Vagina (tissue), 2 donors: ENCODE measurements around the gene ATOH7. TPM values are rescaled to one million over a fixed set of nuclear protein-coding genes. Genes with fewer than 3 reads are reported as not detected.
"Not testable (repeated sequence)": the region's sequence is repeated elsewhere in the genome, so short reads cannot be mapped to it uniquely, and the experiment has no call there.

Experiments used
- DNase-seq, 2 donors: peaks; one replicate each; pipeline ENCODE4 v3.0.0-alpha.2; 2017; ENCODE audit errors: extremely low spot score in 2 of 2
- H3K27ac ChIP-seq: fragments of 200-600 bp; sonication (generic); one replicate; pipeline ENCODE4 v1.5.1; 2019
- H3K27me3 ChIP-seq: fragments of 200-600 bp; sonication (generic); one replicate; pipeline ENCODE4 v1.5.1; 2019
- H3K36me3 ChIP-seq, 2 donors: fragments of 200-600 bp; sonication (generic); one replicate each; pipeline ENCODE4 v1.5.1; 2017 to 2019
- H3K4me1 ChIP-seq: fragments of 200-600 bp; sonication (generic); one replicate; pipeline ENCODE4 v1.5.1; 2019
- H3K4me3 ChIP-seq, 2 donors: fragments of 200-600 bp; sonication (generic); 1 replicate in 1 of 2; 2 replicates in 1 of 2; pipeline ENCODE4 v1.5.1; 2016 to 2019
- H3K9me3 ChIP-seq: fragments of 200-600 bp; sonication (generic); one replicate; pipeline ENCODE4 v1.5.1; 2019
- POLR2A ChIP-seq, 2 donors: fragments of 450-650 bp; IDR thresholded peaks; one replicate each; pipeline ENCODE4 v1.6.1; 2017; ENCODE audit warnings: antibody characterized with exemption in 2 of 2, mild to moderate bottlenecking in 2 of 2, moderate library complexity in 2 of 2
- POLR2AphosphoS5 ChIP-seq, 2 donors: sonication (generic); formaldehyde crosslinking; IDR thresholded peaks; one replicate each; pipeline ENCODE4 v1.9.0; 2017; ENCODE audit warnings: antibody characterized with exemption in 2 of 2, mild to moderate bottlenecking in 2 of 2, low read depth in 1 of 2; ENCODE audit not compliant: insufficient read depth in 1 of 2
- intact Hi-C: fragments of 100-400 bp; cut with DNase I; formaldehyde crosslinking; loops from one replicate; pipeline ENCODE4 v1.15.1; 2023
- total RNA-seq: library from RNA; depleted of rRNA; stranded (reverse); fragments of >200 nt; gene quantifications from one replicate; pipeline ENCODE4 v1.2.3, GENCODE V29; 2016
- TF ChIP-seq, protein P1 (sequence below), 3 experiments: fragments of 450-650 bp in 2 of 3; fragments of 200-600 bp in 1 of 3; sonication (generic) in 1 of 3; IDR thresholded peaks; one replicate each; pipeline ENCODE4 v1.5.1; 2017 to 2019; ENCODE audit warnings: antibody characterized with exemption in 3 of 3, mild to moderate bottlenecking in 2 of 3, moderate library complexity in 2 of 3

ATOH7 gene
- total RNA-seq, 1 donor from 2014 or later, result not detected

DNA sequence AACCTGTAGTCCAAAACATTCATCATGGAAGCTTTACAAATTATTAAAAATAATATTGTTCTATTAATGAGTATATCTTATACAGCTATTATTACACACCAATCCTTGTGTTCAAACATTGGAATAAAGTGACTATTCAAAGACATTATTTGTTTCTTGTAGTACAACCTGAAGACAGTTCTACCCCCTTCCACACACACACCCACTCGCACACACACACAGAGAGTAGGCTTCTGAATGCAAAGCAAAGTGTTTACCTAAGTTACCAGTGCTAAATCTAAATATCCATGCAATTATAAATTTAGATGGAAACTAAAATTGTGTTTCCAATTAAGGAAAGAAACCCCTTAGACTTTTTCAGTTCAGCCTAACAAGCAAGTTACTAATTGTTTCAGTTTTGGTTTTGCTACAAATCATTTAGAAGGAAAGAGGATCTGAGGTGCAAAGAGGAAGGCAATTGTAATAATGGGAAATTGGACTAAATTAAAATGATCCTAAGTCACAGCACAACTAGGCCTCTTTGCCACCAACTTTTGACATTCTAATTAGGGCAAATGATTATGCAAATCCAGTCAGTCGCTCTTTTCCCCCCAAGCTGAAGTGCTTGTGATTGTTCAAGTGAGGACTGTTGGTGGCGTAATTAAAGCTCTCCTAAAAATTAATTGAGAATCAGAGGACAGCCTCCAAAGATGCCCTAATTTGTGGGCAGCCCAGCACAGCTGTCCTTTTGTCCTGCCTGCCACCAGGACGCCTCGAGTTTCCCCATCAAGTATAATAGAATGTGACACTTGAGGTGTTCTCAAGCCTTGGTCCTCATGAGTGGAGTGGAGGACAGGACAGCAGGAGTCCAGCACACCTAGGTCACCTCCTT is 19.9 kb upstream of the ATOH7 start:
- intact Hi-C loops, result no loop called here
- Histone ChIP-seq H3K36me3 (no peaks in the 10 kb centered on the region), H3K4me1 (no peaks in the 10 kb centered on the region), H3K27ac (no peak overlapping the region), H3K9me3 (no peaks in the 10 kb centered on the region), H3K27me3 (no peaks in the 10 kb centered on the region), H3K4me3 (no peak overlapping the region)
- DNase-seq, result no peak
- TF ChIP-seq POLR2A (IDR thresholded peaks at IDR 0.05) (no peak), POLR2AphosphoS5 (IDR thresholded peaks at IDR 0.05; ENCODE audit: insufficient read depth in 1 of 2, low read depth in 1 of 2) (no peak)
- TF ChIP-seq, protein P1, sequence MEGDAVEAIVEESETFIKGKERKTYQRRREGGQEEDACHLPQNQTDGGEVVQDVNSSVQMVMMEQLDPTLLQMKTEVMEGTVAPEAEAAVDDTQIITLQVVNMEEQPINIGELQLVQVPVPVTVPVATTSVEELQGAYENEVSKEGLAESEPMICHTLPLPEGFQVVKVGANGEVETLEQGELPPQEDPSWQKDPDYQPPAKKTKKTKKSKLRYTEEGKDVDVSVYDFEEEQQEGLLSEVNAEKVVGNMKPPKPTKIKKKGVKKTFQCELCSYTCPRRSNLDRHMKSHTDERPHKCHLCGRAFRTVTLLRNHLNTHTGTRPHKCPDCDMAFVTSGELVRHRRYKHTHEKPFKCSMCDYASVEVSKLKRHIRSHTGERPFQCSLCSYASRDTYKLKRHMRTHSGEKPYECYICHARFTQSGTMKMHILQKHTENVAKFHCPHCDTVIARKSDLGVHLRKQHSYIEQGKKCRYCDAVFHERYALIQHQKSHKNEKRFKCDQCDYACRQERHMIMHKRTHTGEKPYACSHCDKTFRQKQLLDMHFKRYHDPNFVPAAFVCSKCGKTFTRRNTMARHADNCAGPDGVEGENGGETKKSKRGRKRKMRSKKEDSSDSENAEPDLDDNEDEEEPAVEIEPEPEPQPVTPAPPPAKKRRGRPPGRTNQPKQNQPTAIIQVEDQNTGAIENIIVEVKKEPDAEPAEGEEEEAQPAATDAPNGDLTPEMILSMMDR (IDR thresholded peaks at IDR 0.05), result no peak

DNA sequence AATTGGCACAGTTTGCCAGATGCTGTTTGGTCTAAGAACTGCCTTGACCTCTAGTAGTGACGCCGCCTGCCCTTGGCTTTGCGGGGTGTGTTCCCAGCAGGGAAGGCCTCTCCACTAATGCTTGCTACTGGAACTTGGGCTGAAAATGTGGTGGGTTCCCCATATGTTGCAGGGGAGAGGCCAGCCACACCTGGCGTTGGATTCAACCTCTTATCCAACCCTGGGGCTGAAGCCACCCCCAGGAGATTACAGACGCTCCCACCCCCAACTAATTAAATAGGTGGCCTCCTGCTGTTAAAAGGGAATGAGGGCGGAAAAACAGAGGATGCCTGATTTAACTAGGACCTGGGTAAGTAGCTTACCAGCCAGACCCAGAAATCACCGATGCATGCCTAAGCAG is 19.2 kb upstream of the ATOH7 start:
- H3K4me1 ChIP-seq, result no peaks in the 10 kb centered on the region
- intact Hi-C loops, result no loop called here
- no peak overlapping the region for H3K27ac ChIP-seq
- no peak for TF ChIP-seq POLR2A (IDR thresholded peaks at IDR 0.05)
- TF ChIP-seq POLR2AphosphoS5 (IDR thresholded peaks at IDR 0.05; ENCODE audit: insufficient read depth in 1 of 2, low read depth in 1 of 2), result no peak
- TF ChIP-seq, protein P1 (IDR thresholded peaks at IDR 0.05), result no peak
- no peak overlapping the region for H3K4me3 ChIP-seq
- no peaks in the 10 kb centered on the region for H3K27me3 ChIP-seq
- H3K9me3 ChIP-seq, result no peaks in the 10 kb centered on the region
- no peaks in the 10 kb centered on the region for H3K36me3 ChIP-seq
- DNase-seq, result no peak

DNA sequence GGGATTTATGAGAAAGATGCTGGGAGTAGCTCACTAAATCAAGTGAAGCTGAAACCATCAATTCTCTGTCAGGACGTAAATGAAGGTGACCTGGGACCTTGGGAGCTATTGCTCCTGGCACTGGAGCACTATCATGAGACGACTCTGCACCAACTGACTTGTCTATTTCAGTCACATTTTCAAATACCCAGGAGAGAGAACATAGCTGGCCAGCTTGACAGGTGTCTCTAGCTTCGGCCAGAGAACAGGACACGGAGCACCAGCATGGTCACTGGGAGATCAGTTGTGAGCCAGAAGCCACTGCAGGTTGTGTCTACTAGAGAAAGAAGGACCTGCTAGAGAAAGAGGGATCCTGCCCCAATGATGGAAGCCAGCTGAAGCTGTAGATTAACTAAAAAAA is 17.4 kb upstream of the ATOH7 start:
- H3K9me3 ChIP-seq, result no peaks in the 10 kb centered on the region
- H3K4me1 ChIP-seq, result no peaks in the 10 kb centered on the region
- H3K27ac ChIP-seq, result no peak overlapping the region
- no peak for DNase-seq
- no peaks in the 10 kb centered on the region for H3K27me3 ChIP-seq
- H3K36me3 ChIP-seq, result no peaks in the 10 kb centered on the region
- TF ChIP-seq POLR2AphosphoS5 (IDR thresholded peaks at IDR 0.05; ENCODE audit: insufficient read depth in 1 of 2, low read depth in 1 of 2) (no peak), POLR2A (IDR thresholded peaks at IDR 0.05) (no peak)
- TF ChIP-seq, protein P1 (IDR thresholded peaks at IDR 0.05), result no peak
- H3K4me3 ChIP-seq, result no peak overlapping the region
- intact Hi-C loops, result no loop called here

DNA sequence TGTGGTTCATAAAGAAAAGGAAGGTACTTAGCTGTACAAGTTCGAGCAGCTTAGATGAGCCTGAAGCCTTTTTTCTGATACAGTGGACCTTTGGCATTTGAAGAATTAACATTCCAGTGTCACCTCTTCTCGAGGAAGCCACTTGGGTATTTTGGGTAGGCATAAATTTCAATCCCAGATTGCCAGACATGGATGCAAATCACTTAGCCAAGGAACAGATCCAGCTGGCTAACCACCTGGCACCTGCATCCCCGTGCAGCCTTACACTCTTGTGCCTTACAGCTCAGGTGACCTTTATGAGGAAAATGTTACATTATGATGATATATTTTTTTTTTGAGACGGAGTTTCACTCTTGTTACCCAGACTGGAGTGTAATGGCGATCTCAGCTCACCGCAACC is 16.0 kb upstream of the ATOH7 start:
- H3K4me1 ChIP-seq, result no peaks in the 10 kb centered on the region
- H3K9me3 ChIP-seq, result no peaks in the 10 kb centered on the region
- no peak overlapping the region for H3K4me3 ChIP-seq
- intact Hi-C loops, result no loop called here
- H3K36me3 ChIP-seq, result no peaks in the 10 kb centered on the region
- H3K27me3 ChIP-seq, result no peaks in the 10 kb centered on the region
- no peak for TF ChIP-seq POLR2AphosphoS5 (IDR thresholded peaks at IDR 0.05; ENCODE audit: insufficient read depth in 1 of 2, low read depth in 1 of 2)
- TF ChIP-seq, protein P1 (IDR thresholded peaks at IDR 0.05), result no peak
- no peak for TF ChIP-seq POLR2A (IDR thresholded peaks at IDR 0.05)
- H3K27ac ChIP-seq, result no peak overlapping the region
- no peak for DNase-seq

DNA sequence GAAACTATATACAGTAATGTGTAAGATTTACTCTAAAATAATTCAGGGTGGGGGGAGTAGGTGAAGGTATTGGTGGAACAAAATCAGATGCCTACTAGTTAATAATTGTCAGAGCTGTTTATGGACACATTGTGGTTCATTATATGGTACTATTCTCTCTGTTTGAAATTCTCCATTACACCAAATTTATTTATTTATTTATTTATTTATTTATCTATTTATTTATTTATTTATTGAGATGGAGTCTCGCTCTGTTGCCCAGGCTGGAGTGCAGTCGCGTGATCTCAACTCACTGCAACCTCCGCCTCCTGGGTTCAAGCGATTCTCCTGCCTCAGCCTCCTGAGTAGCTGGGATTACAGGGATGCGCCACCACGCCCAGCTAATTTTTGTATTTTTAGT is 14.5 kb upstream of the ATOH7 start:
- H3K4me1 ChIP-seq, H3K27ac ChIP-seq, DNase-seq, H3K36me3 ChIP-seq, H3K27me3 ChIP-seq, H3K9me3 ChIP-seq, H3K4me3 ChIP-seq, intact Hi-C loops: not testable (repeated sequence)
